GM12801 (cell line): Measurements from ENCODE around the gene NELL1.

ENCODE experiments used
- TF ChIP-seq, protein P1 (sequence below): IDR thresholded peaks from one replicate; pipeline ENCODE4 v1.5.1; 2011; ENCODE audit warnings: control low read depth; ENCODE audit not compliant: insufficient read length; ENCODE audit errors: extremely low read depth

Gene NELL1

GRCh38 chr11:20762980-20763379 is 93.6 kb downstream of the NELL1 start:
- TF ChIP-seq, protein P1, sequence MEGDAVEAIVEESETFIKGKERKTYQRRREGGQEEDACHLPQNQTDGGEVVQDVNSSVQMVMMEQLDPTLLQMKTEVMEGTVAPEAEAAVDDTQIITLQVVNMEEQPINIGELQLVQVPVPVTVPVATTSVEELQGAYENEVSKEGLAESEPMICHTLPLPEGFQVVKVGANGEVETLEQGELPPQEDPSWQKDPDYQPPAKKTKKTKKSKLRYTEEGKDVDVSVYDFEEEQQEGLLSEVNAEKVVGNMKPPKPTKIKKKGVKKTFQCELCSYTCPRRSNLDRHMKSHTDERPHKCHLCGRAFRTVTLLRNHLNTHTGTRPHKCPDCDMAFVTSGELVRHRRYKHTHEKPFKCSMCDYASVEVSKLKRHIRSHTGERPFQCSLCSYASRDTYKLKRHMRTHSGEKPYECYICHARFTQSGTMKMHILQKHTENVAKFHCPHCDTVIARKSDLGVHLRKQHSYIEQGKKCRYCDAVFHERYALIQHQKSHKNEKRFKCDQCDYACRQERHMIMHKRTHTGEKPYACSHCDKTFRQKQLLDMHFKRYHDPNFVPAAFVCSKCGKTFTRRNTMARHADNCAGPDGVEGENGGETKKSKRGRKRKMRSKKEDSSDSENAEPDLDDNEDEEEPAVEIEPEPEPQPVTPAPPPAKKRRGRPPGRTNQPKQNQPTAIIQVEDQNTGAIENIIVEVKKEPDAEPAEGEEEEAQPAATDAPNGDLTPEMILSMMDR, result no peak

GRCh38 chr11:20770414-20770946 is 101.1 kb downstream of the NELL1 start:
- TF ChIP-seq, protein P1, result no peak

GRCh38 chr11:20771026-20771425 is 101.6 kb downstream of the NELL1 start:
- TF ChIP-seq, protein P1, result no peak

- TF ChIP-seq, protein P1, result no peak
These were observed 102.3 kb downstream of the NELL1 start for GRCh38 chr11:20771681-20772080.

- TF ChIP-seq, protein P1, result no peak
These were observed 105.9 kb downstream of the NELL1 start for GRCh38 chr11:20775331-20775730.

- TF ChIP-seq, protein P1, result no peak
These were observed 113.4 kb downstream of the NELL1 start for GRCh38 chr11:20782775-20783174.

DNA sequence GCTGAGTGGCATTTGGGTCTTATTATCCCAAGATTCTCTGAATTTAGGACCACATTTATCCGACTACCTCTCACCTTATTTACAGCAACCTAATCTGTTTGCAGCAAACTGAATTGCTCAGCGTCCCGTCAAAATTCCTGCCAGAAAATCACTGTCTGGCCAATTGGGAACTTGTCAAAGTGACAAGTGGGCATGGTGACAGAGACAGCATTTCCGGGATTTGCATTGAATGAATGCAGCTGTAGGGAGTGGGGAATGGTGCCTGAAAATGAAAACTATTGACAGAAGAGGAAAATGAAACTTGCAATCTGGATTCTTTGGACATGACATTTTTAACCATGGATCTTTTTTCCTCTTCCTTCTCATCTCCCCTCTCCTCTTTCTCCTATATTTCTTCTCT is 113.8 kb downstream of the NELL1 start:
- TF ChIP-seq, protein P1, result no peak
